ENCODE results near the gene MSI1. TPM values are rescaled to one million over a fixed set of nuclear protein-coding genes. Genes with fewer than 3 reads are reported as not detected.

MSI1 gene
- total RNA-seq, 2 donors from 2014 or later, result 0.66 to 1.3 TPM

DNA sequence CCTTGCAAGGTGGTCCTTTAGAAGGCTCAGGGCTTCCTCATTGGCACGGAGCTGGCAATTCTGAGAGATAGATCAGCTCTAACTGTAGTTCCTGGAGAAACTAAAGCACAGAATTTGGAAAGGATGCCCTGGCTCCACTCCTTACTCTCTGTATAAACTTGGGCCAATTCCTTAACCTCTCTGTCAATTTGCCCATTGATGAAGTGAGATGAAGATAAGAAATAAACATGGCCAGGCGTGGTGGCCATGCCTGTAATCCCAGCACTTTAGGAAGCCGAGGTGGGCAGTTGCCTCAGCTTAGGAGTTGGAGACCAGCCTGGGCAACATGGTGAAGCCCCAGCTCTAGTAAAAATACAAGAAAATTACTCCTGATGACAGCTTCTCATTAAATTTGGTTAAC lies 34.9 kb upstream of the MSI1 start:
- WGBS, 2 donors, result 67 to 82% methylated on average over 3 of the region's 3 CpGs
- no peak for ATAC-seq
- no peak for DNase-seq
- intact Hi-C loops (cut with DNase I), result no loop called here
- H3K4me3 ChIP-seq, result no peak overlapping the region
- H3K27ac ChIP-seq, result no peak overlapping the region
- no peaks in the 10 kb centered on the region for H3K27me3 ChIP-seq
- TF ChIP-seq, protein P1, sequence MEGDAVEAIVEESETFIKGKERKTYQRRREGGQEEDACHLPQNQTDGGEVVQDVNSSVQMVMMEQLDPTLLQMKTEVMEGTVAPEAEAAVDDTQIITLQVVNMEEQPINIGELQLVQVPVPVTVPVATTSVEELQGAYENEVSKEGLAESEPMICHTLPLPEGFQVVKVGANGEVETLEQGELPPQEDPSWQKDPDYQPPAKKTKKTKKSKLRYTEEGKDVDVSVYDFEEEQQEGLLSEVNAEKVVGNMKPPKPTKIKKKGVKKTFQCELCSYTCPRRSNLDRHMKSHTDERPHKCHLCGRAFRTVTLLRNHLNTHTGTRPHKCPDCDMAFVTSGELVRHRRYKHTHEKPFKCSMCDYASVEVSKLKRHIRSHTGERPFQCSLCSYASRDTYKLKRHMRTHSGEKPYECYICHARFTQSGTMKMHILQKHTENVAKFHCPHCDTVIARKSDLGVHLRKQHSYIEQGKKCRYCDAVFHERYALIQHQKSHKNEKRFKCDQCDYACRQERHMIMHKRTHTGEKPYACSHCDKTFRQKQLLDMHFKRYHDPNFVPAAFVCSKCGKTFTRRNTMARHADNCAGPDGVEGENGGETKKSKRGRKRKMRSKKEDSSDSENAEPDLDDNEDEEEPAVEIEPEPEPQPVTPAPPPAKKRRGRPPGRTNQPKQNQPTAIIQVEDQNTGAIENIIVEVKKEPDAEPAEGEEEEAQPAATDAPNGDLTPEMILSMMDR (IDR thresholded peaks at IDR 0.05), result no peak
- TF ChIP-seq POLR2A (IDR thresholded peaks at IDR 0.05), result no peak
- no peaks in the 10 kb centered on the region for H3K9me3 ChIP-seq
- H3K36me3 ChIP-seq (replicated peaks in 1 of 2; ENCODE audit: insufficient read depth in 1 of 2, low read depth in 2 of 2), result no peaks in the 10 kb centered on the region
- H3K4me1 ChIP-seq, result no peaks in the 10 kb centered on the region

DNA sequence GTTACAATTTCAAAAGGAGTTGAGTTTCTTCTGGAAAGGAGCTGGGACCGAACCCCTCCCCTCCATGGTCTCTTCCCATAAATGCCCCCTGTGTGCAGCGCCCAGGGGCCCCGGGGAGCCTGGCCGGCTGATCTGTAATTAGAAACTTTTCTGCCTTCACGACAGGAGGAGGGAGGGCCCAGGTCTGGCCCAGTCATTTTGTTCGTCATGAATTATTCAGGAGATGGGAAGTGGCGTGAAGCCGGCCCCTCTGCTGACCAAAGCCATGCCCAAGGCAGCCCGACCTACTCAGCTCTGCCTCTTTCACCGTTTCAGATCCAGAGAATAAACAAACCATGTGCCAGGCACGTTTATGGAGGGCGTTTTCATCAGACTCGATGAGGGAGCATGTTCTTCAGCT lies 33.3 kb upstream of the MSI1 start:
- Histone ChIP-seq H3K4me3 (no peak overlapping the region), H3K9me3 (no peaks in the 10 kb centered on the region), H3K27ac (no peak overlapping the region), H3K27me3 (no peaks in the 10 kb centered on the region), H3K36me3 (replicated peaks in 1 of 2; ENCODE audit: insufficient read depth in 1 of 2, low read depth in 2 of 2) (no peaks in the 10 kb centered on the region), H3K4me1 (no peaks in the 10 kb centered on the region)
- no peak for TF ChIP-seq POLR2A (IDR thresholded peaks at IDR 0.05)
- TF ChIP-seq, protein P1 (IDR thresholded peaks at IDR 0.05), result no peak
- intact Hi-C loops (cut with DNase I), result no loop called here
- ATAC-seq (no peak), DNase-seq (no peak)
- 48 to 58% methylated on average over 12 to 13 of the region's 13 CpGs for WGBS, 2 donors

DNA sequence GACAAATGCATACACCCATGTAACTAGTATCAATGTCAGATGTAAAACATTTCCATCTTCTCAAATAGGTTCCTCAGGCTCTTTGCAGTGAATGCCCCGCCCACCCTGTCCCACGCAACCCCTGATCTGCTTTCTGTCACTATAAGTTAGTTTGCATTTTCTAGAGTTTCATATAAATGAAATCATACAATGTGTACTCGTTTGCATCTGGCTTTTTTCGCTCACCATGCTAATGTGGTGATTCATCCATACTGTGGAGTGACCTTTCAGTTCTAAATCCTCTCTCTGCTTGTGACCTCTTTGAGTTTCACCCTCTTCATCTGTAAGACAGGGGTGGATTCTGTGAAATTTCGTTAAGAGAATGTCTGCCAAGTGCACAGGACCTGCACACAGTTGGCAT lies 30.6 kb upstream of the MSI1 start:
- no peak overlapping the region for H3K27ac ChIP-seq
- no peaks in the 10 kb centered on the region for H3K9me3 ChIP-seq
- intact Hi-C loops (cut with DNase I), result no loop called here
- H3K27me3 ChIP-seq, result no peaks in the 10 kb centered on the region
- TF ChIP-seq POLR2A (IDR thresholded peaks at IDR 0.05), result no peak
- TF ChIP-seq, protein P1 (IDR thresholded peaks at IDR 0.05), result no peak
- ATAC-seq, result no peak
- H3K36me3 ChIP-seq (replicated peaks in 1 of 2; ENCODE audit: insufficient read depth in 1 of 2, low read depth in 2 of 2), result no peaks in the 10 kb centered on the region
- 69 to 74% methylated on average over 5 of the region's 5 CpGs for WGBS, 2 donors
- DNase-seq, result no peak
- H3K4me3 ChIP-seq, result no peak overlapping the region
- H3K4me1 ChIP-seq, result peaks cover 5% of the 10 kb centered on the region

GRCh38 chr12:120397824-120398540 lies 29.0 kb upstream of the MSI1 start:
- TF ChIP-seq, protein P1 (IDR thresholded peaks at IDR 0.05), result no peak
- TF ChIP-seq POLR2A (IDR thresholded peaks at IDR 0.05), result no peak
- H3K9me3 ChIP-seq, result no peaks in the 10 kb centered on the region
- H3K4me3 ChIP-seq, result no peak overlapping the region
- intact Hi-C loops (cut with DNase I), result no loop called here
- peaks cover 14% of the 10 kb centered on the region for H3K4me1 ChIP-seq
- whole genome bisulfite sequencing, 2 donors, result 56 to 57% methylated on average over 22 to 24 of the region's 33 CpGs
- ATAC-seq (no peak), DNase-seq (peak in 3 of 4 donors; percentile 28 to 45 (median 29))
- H3K27ac ChIP-seq, result peak overlapping the region in 1 of 4 donors; percentile 17
- H3K36me3 ChIP-seq (replicated peaks in 1 of 2; ENCODE audit: insufficient read depth in 1 of 2, low read depth in 2 of 2), result no peaks in the 10 kb centered on the region
- H3K27me3 ChIP-seq, result no peaks in the 10 kb centered on the region

Measured in body of pancreas (tissue), 4 donors.